PFSK-1 (cell line): ENCODE data around the gene ETFA.
A peak's percentile ranks its signal among the peaks of the same experiment; 100 is the strongest.

ENCODE experiments used
- FOXP2 ChIP-seq: optimal IDR thresholded peaks from 2 replicates; pipeline ENCODE3; 2011; ENCODE audit warnings: borderline replicate concordance, control low read depth, inconsistent platforms; ENCODE audit not compliant: insufficient read depth; ENCODE audit errors: extremely low read length, extremely low read depth
- POLR2AphosphoS5 ChIP-seq: IDR thresholded peaks from 2 replicates; pipeline ENCODE4 v1.6.1; 2012; ENCODE audit warnings: low read depth, mild to moderate bottlenecking, control low read depth, low read length, moderate library complexity
- SIN3A ChIP-seq: IDR thresholded peaks from 2 replicates; pipeline ENCODE4 v1.6.1; 2012; ENCODE audit warnings: mild to moderate bottlenecking, low read length, moderate library complexity, borderline replicate concordance; ENCODE audit not compliant: insufficient read depth
- TAF1 ChIP-seq: IDR thresholded peaks from 2 replicates; pipeline ENCODE4 v1.6.1; 2012; ENCODE audit warnings: low read length, control low read depth, borderline replicate concordance; ENCODE audit not compliant: insufficient read depth
- TF ChIP-seq, protein P1 (sequence below), 2 experiments: IDR thresholded peaks; 2 replicates each; pipeline versions ENCODE4 v1.6.1 to v1.8.0; 2011 to 2012; ENCODE audit warnings: low read depth in 2 of 2, low read length in 2 of 2, control low read depth in 1 of 2, inconsistent platforms in 1 of 2, mild to moderate bottlenecking in 1 of 2, moderate library complexity in 1 of 2; ENCODE audit not compliant: insufficient read depth in 1 of 2

The ETFA gene

GRCh38 chr15:76345880-76346668 lies 34.8 kb upstream of the ETFA start:
- TF ChIP-seq POLR2AphosphoS5 (no peak), TAF1 (no peak), SIN3A (no peak), FOXP2 (peak; percentile 4)

DNA sequence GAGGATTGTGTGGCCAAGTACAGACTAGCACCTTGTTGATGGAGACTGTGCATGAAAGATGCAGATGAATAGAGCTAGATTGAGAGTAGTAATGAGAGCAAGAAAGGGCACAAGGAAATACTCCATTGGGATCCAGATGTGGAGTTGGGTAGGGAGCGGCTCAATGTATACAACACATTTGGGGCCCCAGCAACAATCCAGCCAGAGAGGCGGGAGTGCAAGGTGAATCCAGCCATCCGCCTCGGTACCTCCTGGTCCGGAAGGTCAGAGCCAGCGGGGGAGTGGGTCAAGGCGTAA lies 34.3 kb upstream of the ETFA start:
- peak; percentile 76 for TF ChIP-seq FOXP2
- TF ChIP-seq POLR2AphosphoS5: no peak
- TF ChIP-seq, protein P1, sequence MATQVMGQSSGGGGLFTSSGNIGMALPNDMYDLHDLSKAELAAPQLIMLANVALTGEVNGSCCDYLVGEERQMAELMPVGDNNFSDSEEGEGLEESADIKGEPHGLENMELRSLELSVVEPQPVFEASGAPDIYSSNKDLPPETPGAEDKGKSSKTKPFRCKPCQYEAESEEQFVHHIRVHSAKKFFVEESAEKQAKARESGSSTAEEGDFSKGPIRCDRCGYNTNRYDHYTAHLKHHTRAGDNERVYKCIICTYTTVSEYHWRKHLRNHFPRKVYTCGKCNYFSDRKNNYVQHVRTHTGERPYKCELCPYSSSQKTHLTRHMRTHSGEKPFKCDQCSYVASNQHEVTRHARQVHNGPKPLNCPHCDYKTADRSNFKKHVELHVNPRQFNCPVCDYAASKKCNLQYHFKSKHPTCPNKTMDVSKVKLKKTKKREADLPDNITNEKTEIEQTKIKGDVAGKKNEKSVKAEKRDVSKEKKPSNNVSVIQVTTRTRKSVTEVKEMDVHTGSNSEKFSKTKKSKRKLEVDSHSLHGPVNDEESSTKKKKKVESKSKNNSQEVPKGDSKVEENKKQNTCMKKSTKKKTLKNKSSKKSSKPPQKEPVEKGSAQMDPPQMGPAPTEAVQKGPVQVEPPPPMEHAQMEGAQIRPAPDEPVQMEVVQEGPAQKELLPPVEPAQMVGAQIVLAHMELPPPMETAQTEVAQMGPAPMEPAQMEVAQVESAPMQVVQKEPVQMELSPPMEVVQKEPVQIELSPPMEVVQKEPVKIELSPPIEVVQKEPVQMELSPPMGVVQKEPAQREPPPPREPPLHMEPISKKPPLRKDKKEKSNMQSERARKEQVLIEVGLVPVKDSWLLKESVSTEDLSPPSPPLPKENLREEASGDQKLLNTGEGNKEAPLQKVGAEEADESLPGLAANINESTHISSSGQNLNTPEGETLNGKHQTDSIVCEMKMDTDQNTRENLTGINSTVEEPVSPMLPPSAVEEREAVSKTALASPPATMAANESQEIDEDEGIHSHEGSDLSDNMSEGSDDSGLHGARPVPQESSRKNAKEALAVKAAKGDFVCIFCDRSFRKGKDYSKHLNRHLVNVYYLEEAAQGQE (IDR thresholded peaks at IDR 0.05; ENCODE audit: insufficient read depth in 1 of 2, low read depth in 2 of 2, low read length in 2 of 2): no peak
- TF ChIP-seq TAF1: no peak

GRCh38 chr15:76344893-76345582 lies 33.8 kb upstream of the ETFA start:
- TF ChIP-seq, protein P1 (IDR thresholded peaks at IDR 0.05; ENCODE audit: insufficient read depth in 1 of 2, low read depth in 2 of 2, low read length in 2 of 2): no peak
- no peak for TF ChIP-seq FOXP2
- no peak for TF ChIP-seq SIN3A
- no peak for TF ChIP-seq POLR2AphosphoS5

DNA sequence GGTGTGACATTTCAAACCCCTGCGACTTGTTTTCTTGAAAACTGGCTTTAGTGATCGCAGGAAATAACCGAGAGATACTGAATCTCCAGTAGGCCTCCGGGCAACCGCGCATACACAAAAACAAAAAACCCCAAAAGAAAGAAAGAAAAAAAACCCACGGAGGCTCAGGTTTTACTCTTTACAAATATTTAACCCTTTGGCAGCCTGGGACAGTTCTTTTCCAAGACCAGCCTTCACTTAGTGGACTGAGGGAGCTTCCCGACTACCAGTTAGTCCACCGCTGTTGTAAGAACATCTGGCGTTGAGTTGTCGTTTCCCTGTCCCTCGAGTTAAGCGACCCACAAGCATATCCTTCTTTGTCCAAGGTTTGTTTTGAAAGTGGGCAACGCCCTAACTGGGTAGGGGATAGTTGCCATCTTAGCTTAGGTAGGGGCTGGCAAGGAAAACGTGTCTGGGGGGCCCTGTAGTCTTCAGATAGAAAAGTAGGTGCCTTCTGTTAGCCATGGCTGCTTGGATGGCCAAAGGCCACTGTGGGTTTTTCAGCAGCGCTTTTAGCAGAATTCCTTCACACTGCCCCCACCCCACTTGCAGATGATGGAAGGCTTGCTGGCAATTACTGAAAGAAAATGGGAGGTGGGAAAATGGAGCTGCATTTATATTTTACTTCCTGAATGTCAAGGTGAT lies 32.2 kb upstream of the ETFA start:
- TF ChIP-seq SIN3A: no peak
- TF ChIP-seq FOXP2: no peak
- TF ChIP-seq, protein P1 (IDR thresholded peaks at IDR 0.05; ENCODE audit: insufficient read depth in 1 of 2, low read depth in 2 of 2, low read length in 2 of 2): no peak
- no peak for TF ChIP-seq POLR2AphosphoS5
- TF ChIP-seq TAF1: no peak

GRCh38 chr15:76342382-76343201 lies 31.3 kb upstream of the ETFA start:
- no peak for TF ChIP-seq POLR2AphosphoS5
- TF ChIP-seq FOXP2: no peak
- no peak for TF ChIP-seq SIN3A
- TF ChIP-seq, protein P1 (IDR thresholded peaks at IDR 0.05; ENCODE audit: insufficient read depth in 1 of 2, low read depth in 2 of 2, low read length in 2 of 2): no peak
- TF ChIP-seq TAF1: no peak
